Pons (tissue), 1 donor: ENCODE measurements around the gene MOXD1.
"Not testable (repeated sequence)": the region's sequence is repeated elsewhere in the genome, so short reads cannot be mapped to it uniquely, and the experiment has no call there.

Experiments
- DNase-seq: peaks from one replicate; pipeline ENCODE4 v3.0.0-alpha.2; 2016; ENCODE audit warnings: low spot score

The MOXD1 gene

GRCh38 chr6:132282696-132283095 is 118.6 kb downstream of the MOXD1 start:
- DNase-seq, result no peak

GRCh38 chr6:132280436-132280835 is 120.8 kb downstream of the MOXD1 start:
- DNase-seq, result no peak

DNA sequence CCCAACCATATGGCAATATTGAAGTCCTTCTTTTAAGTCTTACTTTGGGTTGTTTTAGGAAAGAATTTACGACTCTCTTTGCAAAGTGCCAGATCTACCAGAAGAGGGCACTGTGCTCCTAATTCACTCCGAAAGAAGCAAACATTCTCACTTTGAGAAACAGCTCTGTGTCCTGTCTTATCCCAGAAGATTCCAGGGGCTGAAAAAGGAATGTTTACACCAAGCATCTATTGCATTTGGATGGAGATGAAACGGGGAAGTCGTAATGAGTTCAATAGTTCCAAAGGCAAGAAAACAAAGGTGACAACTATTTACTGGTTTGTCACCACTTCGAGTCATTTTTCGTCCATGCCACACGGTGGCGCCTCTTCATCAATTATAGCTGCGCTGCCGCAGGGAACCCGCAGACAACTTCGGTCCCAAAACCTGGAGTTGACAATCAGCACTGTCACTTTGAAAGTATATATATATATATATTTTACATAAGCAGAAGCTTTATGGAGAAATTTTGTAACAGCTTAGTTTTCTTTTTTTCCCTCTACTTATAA is 121.6 kb downstream of the MOXD1 start:
- peak; percentile 90 for DNase-seq

GRCh38 chr6:132275066-132275970 is 126.0 kb downstream of the MOXD1 start:
- no peak for DNase-seq

GRCh38 chr6:132272776-132273175 is 128.5 kb downstream of the MOXD1 start:
- no peak for DNase-seq

DNA sequence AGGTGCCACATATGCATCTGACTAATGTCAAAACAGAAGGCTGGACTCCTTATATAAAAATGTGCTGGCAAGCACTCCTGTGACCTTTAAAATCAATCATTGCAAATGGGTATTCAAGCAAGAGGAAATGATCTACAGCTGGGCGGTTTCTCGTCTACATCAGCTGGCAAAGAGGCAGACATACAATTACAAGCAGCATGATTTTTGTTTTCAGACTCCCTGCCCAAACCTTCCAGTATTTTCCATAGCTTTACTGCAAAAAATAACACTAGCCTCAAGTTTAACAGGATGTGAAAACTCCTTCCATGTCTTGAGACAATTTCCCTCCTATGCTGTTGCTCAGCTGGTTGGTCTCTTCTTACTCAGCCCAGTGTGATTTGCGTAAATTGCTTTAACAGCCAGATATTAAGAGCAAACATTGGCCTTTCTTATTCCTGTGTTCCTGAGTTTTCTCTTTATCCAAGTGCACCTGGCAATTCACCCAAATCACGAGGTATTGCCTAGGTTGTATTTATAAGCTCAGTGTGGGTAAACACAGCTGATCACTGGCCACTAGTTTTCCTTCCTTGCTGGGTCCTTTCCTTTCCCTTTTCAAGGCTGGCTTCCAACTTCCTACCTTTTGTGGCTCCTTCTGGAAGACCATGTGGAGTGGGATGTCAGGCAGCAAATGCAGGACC is 130.4 kb downstream of the MOXD1 start:
- DNase-seq, result no peak

- not testable (repeated sequence) for DNase-seq
These were observed 132.6 kb downstream of the MOXD1 start for GRCh38 chr6:132268666-132269065.

DNA sequence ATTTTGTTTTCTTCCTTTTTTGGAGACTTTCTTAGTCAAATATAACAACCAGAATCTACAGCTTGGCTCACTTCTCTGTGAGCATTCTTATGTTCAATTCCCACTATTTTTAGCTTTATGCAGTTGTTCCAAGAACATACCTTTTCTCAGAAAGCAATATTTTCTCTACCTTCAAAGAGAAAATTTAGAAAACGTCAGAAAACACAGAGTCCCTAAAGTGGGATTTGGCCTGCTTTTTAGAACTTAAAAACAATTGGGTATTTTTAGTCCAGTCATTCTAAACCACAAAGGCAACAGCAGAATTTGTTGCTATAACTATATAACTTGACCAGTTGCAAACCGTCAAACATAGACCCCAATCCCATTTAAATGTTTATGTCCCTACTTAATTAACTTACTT is 133.1 kb downstream of the MOXD1 start:
- no peak for DNase-seq

DNA sequence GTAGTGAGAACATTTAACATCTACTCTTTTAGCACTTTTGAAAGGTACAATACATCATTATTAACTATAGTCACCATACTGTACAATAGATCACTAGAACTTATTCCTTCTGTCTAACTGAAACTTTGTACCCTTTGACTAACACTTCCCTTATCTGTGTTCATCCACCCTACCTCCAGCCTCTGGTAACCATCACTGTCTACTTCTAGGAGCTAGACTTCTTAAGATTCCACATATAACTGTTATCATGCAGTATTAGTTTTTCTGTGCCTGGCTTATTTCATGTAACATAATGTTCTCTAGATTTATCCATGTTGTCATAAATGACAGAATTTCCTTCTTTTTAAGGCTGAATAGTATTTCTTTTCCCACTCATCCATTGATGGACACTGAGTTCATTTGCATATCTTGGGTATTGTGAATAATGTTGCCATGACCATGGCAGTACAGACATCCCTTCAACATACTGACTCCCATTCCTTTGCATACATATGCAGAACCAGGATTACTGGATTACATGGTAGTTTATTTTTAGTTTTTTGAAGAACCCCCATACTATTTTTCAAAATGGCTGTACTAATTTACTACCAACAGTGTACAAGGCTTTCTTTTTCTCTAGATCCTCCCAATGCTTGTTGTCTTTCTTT is 135.7 kb downstream of the MOXD1 start:
- DNase-seq, result no peak

- no peak for DNase-seq
These were observed 137.2 kb downstream of the MOXD1 start for GRCh38 chr6:132264021-132264500.

DNA sequence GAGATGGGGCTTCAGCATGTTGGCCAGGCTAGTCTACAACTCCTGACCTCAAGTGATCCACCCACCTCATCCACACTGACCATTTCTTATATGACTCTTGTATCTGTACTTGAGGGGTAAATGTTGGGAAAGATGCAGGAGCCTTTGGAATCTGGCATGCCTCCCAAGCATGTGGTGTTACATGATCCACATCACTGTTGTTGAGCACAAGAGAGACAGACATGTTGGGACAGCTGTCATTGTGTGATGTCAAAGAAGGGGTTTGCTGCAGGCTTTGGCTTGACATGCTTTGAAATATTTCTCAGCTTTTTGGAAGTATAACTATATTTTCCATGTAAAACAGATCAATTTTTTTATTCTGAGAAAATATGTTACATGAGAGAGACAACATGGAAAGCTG is 139.9 kb downstream of the MOXD1 start:
- no peak for DNase-seq

- DNase-seq, result no peak
These were observed 142.2 kb downstream of the MOXD1 start for GRCh38 chr6:132259070-132259469.

DNA sequence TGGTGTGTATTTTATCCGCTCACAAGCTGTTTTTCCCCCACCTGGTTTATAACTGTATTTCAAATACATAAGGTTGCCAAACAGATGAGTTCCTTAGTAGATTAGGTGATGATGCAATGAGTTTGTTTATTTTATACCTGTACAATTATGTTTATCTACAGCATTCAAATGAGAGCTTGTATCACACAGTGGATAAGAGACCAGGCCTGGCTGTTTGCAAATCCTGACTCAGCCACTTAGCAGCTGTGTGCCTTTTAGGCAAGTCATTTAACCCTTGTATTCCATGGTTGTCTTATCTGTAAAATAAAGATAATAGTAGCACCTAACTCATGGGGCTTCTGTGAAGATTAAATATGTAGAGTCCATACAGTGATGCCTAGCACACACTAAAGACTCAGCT is 143.7 kb downstream of the MOXD1 start:
- DNase-seq, result no peak

- no peak for DNase-seq
These were observed 144.8 kb downstream of the MOXD1 start for GRCh38 chr6:132256457-132256856.

DNA sequence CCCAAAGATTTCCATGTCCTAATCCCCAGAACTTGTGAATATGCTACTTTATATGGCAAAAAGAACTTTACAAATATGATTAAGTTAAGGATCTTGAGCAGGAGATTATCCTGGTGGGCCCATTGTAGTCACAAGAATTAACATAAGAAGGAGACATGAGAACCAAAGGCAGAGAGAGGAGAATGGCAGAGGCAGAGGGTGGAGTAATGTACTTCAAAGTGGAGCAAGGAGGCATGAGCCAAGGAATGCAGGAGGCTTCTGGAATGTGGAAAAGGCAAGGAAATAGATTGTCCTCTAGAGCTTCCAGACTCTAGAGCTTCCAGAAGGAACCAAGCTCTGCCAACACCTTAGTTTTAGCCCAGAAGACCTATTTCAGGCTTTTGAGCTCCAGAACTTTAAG is 147.4 kb downstream of the MOXD1 start:
- DNase-seq, result no peak

DNA sequence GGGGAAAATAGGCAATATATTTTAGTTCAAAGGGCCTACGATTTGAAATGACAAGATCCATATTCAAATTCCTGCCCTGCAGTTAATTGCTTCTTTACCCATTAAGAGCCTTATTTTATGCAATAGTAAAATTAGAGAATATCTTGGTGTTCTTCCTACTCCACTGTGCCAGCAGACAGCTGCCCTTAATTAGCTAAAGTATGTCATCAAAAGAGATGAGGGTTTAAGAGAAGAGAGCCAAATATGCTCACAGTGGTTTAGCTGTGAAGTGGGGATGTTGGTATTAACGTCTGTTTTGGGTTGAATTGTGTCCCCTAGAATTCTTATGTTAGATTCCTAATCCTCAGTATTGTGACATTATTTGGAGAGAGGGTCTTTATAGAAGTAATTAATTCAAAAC is 148.1 kb downstream of the MOXD1 start:
- DNase-seq, result no peak

- no peak for DNase-seq
These were observed 149.2 kb downstream of the MOXD1 start for GRCh38 chr6:132252113-132252512.

DNA sequence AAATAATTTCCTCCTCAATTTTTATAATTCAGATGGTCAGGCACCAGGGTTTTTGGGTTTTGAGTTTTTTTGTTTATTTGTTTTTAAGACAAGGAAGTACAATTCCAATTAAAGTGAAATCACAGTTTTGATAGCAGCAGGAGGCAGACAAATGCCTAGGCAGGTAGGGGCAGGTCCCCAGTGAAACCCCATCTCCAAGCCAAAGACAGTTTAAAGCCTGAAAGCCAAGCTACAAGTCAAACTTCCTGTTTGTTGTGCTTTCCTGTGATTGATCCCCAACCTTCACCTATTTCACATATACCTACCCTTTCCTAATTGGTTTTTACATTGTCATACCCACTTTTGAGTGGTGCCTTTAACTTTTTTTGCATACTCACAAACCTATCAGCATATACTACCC is 149.6 kb downstream of the MOXD1 start:
- DNase-seq, result no peak

- DNase-seq, result no peak
These were observed 153.7 kb downstream of the MOXD1 start for GRCh38 chr6:132247381-132248159.

DNA sequence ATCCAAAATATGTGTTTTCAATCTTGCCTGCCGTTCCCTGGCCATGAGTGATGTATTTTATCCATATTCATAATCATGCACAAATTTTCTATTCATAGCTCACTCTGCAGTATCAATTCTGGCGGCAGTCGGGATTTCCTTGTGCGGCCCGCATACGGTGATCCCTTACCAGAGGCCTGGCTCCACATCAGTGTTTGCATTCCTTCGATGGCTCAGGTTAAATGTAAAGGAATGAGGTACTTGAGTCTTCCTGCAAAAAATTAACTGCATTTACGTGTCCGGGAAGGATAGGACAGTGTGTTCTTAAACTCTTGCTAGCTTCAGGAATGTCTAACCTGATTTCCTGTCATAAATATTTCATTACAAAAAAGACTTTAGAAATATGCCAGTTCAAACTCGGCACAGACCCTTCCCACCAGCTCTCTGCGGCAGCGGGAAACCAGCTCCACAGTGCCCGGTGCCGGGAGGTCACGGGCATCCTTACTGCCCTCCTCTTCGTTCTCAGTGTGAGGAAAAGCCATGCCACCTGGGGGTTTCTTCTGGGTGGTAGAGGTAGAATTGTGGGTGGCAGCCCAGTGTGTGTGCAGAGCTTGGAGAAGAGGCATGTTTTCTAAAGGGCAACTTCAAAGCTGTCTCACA is 154.5 kb downstream of the MOXD1 start:
- DNase-seq, result no peak

GRCh38 chr6:132246120-132246617 is 155.1 kb downstream of the MOXD1 start:
- DNase-seq, result no peak
